Stimulated activated CD4-positive, alpha-beta T cell treated with anti-CD3 and anti-CD28 coated beads, Interleukin-4, amount 100 ng/mL, for 48 hours (primary cell): Measurements from ENCODE around the gene MRPL57.
"Not testable (repeated sequence)": the region's sequence is repeated elsewhere in the genome, so short reads cannot be mapped to it uniquely, and the experiment has no call there.

Source experiments
- DNase-seq, 2 donors: peaks; one replicate each; pipeline ENCODE4 v3.0.0-alpha.2; 2020; ENCODE audit warnings: low read depth in 2 of 2

MRPL57 gene

DNA sequence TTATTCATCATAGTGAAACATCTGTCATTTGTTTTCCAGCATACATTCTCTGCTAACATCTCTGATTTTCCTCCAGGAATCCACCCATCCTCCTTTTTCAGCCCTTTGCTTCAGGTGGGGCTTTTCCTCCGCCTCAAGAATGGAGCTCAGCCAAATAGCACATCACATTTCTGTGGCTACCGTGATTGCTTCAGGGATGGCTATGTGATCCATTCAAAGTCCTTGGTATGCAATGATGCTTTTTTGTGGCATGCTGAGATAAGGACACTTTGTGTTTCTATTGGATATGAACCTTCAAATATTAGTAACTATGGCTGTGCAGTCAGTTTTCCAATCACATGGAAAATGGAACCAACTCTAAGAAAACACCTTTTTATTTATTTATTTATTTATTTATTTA lies 18.3 kb downstream of the MRPL57 start:
- not testable (repeated sequence) for DNase-seq

DNA sequence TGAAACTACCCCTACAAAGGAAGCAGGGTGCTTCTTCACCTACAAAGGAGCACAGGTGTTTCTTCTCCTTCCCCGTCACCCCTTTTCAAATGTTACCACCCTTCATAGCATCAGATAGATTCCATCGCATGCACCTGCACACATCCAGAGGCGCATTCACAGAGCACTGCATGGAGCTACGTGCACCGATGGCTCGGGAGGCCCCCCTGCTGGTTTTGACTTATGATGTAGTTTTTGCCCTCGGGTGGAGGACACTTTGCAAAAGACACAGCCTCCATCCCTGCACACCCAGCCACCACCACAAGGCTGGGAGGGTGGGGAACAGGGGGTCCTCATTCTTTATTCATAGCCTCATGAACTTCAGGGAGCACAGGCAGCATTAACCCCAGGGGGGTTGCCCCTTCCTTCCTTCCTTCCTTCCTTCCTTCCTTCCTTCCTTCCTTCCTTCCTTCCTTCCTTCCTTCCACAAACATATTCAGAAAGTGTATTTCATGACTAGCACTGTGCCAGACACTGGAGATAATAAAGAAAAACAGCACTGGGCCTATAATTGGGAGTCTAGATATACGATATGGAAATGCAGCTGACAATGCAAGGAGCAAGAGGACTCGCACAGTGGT lies 21.3 kb downstream of the MRPL57 start:
- DNase-seq: not testable (repeated sequence)

DNA sequence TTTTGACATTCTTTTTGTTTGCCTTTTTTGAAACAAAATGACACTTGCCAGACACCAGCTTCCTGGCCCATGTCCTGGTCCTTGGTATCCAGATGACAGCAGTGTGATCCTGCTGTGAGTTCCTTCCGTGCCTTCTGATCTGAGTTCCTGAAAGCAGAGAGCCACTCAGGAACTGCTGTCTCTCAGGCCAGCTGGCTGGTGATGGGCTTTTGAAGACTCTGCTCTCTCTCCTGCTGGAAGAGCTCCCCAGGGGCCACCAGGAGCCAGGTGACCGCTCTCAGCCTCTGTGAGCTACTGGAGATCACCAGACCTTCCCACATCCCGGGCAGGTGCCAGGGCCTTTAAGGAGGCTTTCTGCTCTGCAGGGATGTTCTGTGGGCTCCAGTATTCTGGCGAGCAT lies 21.9 kb downstream of the MRPL57 start:
- not testable (repeated sequence) for DNase-seq

DNA sequence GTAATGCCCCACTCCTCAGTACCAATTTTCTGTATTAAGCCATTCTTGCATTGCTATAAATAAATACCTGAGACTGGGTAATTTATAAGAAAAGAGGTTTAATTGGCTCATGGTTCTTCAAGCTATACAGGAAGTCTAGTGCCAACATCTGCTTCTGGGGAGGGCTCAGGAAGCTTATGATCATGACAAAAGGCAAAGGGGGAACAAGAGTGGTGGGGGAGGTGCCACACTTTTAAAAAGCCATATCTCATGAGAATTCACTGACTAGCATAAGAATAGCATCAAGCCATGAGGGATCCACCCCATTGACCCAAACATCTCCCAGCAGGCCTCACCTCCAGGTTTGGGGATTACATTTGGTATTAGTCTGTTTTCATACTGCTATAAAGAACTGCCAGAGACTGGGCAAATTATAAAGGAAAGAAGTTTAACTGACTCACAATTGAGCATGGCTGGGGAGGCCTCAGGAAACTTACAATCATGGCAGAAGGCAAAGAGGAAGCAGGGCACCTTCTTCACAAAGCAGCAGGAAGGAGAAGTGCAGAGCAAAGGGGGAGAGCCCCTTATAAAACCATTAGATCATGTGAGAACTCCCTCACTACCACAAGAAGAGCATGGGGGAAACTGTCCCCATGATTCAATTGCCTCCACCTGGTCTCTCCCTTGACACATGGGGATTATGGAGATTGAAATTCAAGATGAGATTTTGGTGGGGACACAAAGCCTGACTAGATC lies 25.2 kb downstream of the MRPL57 start:
- not testable (repeated sequence) for DNase-seq

DNA sequence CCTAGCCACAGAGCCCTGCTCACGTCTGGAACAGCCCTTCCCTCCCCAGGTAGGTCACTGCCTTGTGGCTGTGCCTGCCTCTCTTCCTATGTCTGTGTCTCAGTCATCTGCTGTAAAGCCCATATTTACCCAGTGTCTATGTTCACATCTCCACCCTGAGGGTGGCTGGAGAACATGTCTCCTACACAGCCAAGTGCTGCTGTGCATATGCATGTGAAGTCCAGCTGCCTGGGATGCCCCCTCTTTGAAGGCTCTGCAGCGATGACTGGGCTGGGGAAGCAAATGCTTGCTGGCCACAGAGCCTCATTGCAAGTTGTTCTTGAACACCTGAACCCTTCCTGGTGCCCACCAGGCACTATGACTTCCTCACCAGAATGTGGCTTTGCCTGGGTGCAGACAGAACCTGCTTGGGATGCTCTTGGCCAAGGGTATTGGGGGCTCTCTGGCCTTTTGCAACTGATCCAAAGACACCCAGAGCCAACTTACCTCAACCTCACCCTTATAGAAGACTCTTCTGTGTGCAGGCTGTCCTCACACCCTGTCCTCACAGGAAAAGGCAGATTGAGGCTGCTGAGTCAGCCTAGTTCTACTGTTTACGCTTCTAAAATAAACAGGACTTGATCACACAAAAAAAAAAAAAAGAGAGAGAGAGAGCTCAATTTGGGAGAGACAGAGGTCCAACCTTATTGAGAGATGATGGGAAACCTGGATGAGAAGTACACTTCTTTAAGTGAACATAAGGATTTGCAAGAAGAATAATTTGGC lies 26.5 kb downstream of the MRPL57 start:
- DNase-seq: no peak

DNA sequence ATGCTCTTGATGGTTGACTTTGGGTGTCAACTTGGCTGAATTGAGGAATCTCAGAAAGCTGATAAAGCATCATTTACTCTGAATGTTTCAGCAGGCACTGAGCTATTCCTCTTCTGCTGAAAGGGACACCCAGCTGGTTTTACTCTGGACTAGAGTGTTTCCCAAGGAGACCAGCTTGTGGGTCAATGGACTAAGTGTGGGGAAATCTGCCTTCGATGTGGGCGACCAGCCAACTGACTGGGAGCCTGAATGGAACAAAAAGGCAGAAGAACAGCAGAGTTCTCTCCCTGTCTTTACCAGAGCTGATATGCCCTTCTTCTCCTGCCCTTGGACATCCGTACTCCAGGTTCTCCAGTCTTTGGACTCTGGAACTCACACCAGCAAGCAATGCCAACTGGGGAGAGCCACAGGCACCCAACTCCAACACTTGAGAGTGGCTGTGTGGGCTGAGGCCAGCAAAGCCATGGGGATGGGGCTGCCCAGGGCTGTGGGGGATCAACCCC lies 32.2 kb downstream of the MRPL57 start:
- no peak for DNase-seq

DNA sequence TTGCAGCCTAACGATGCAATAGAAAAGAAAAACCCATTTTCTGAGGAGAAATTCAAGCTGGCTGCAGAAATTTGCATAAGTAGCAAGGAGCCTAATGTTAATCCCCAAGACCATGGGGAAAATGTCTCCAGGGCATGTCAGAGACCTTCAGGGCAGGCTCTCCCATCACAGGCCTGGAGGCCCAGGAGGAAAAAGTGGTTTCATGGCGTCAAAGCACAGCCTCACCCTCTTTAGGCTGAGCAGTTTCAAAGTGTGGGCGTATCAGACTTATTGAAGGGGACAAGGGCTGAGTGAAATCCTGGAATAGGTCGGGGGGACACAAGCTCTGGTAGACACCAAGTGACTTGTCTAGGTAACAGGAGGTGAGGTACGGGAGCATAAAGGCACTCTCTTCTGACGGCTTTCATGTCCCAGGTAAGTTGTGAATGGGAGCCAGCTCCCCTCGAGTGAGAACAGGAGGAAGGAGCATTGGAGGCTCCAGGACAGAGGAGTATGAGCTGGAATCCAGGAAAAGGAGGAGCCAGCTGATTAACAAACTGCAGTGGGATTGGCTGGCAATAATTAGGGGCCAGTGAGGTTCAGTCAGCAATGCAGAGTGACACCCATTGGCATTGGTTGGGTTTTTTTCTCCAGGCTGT lies 35.8 kb downstream of the MRPL57 start:
- DNase-seq: no peak

DNA sequence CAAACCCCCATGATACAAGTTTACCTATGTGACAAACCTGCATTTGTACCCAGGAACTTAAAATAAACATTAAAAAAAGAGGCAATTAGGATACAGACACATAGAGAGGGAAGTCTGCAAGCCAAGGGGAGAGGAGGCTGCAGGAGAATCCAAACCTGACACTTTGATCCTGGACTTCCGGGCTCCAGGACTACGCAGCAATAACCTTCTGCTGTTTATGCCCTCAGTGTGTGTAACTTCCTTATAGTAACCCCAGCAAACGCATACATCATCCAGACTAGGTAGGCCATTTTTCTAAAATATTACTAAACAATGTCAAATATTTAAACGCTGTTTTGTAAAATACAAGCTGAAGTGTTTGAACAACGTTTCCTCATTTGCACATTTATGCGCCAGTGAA lies 39.0 kb downstream of the MRPL57 start:
- not testable (repeated sequence) for DNase-seq

DNA sequence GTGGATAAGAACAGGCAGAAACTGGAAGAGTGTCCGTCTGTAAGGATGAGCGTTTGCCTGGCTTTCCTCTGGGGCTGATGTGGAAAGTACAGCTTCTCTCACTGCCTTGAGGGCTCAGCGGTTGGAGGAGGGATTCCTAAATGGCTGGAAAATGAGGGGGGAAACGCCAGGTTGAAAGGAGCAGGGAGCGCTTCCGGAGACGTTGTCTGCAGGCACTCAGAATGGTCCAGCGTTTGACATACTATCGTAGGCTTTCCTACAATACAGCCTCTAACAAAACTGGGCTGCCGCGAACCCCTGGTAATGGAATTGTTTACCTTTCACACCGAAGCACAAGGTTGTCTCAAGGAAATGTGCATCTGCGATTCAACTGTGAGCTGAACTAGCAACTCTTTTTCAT lies 39.9 kb downstream of the MRPL57 start:
- DNase-seq: no peak

DNA sequence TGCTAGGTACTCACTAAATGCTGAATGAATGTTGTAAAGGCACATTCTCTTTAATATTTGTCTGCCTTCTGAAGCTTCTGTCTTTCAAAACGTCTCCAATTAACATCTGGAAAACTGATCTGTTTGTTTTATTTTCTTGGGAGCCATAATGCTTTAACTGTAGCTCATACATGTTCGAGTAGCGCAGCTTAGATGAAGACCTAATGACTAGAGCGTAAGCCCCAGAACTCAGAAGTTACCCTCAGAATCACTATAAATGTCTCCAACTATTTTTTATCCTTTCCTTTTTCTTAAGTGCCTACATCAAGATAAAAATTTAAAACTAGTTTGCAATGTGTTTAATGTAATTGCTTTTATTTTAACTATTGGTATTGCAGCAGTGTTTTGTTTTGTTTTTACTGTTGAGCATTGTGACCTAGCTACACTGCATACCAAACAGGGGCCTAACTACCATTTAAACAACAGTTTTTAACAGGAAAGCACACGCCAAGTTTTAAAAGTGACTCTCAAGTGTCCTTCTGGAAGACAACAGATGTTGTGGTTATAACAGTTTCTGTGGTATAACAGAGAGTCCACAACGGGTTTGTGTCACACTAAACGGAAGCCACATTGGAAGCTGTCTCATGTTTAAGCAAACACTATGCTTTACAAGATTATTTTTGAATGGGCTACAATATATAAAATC lies 42.0 kb downstream of the MRPL57 start:
- DNase-seq: no peak

DNA sequence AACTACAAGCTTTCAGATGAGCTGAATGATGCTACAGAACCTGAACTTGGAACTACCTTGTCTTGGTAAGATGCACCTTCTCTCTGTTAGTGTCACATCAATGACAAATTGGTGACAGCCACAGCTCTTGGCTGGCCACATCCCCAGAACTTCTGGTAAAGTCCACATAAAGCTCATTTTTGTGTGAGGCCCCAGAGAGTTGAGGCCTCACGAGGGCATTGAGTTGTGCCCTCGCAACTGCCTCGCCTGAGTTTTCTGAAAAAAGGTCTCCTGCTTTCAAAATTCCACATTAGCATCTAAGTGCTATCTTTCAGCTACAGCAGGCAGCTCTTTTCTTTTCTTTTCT lies 42.6 kb downstream of the MRPL57 start:
- no peak for DNase-seq

DNA sequence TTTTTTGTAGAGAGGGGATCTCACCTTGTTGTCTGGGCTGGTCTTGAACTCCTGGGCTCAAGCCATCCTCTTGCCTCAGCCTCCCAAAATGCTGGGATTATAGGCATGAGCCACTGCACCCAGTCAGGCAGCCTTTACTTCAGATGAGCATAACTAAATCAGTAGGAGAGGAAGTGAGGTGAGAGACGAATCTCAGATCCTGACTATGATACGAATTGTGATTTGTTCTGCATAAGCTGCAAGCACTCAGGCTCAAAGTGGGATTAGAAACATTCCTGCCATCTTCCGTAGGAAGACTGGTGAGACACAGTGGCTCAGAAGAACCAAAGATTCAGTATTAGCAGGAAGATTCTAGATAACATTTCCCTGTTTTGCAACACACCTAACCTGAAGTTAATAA lies 43.3 kb downstream of the MRPL57 start:
- DNase-seq: not testable (repeated sequence)

DNA sequence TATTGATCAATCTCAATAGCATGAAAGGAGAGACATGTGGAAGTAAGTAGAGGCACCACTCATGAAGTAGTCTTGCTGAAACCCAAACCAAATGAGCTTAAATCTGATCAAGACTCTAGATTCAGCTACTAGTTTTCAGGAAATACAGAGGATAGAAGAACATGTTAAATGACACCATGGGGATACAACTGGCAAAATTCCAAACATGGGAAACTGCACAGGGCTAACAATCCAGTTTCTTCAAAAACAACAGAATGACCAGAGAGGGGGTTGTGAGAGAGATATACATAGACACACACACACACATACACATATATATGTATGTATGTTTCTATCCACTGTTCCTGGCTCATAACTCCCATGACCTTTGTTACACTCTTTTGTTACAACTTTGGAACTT lies 44.8 kb downstream of the MRPL57 start:
- no peak for DNase-seq

DNA sequence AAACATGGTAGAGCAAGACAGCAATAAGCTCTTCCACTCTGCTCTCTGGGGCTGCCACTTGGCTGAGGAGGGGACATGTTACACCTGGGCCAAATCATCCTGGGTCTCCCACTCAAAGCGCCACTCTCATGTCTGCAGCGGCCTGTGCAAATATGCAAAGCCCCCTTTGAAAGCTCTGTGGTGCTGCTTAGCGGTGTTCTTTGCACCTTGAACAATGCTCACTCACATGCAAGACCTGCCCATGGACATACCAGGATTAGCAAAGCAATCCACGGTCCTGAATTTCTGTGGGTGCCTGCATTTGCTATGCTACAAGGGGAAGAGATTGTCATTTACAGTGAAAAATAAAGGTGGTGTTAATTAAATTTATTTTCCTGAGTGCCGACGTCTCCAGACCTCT lies 48.6 kb downstream of the MRPL57 start:
- no peak for DNase-seq

DNA sequence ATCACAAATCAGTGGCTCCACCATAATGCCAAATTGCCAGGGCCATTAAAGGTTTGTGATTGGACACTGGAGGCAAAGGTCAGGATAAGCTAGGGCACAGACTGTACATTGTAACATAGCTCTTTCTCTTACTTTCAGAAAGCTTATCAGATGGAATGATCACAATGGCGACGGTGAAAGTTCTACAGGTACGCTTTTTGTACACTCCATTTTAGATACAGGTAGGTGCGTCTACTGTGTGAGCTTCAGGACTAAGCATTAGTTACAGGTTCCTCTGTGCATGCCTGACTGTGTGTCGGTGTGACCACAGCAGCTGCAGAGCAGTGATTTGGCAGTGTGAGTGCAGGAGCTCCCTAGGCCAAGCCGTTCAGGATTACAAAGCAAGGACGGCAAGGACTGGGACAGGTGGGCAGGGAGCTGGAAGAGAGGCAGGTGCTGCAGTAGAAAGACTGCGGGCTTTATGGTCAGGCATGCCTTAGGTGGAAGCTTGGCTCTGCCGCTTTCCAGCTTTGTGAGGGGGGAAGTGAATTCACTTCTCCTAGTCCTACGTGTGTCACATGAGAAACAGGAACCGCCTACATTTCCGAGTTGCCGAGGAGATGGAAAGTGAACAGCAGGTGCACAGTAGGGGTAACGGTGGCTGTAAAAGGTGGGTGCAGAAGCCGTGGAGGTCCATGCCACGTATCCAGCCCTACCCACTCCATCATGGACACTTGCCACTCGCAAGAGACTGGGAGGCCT lies 49.6 kb downstream of the MRPL57 start:
- no peak for DNase-seq

DNA sequence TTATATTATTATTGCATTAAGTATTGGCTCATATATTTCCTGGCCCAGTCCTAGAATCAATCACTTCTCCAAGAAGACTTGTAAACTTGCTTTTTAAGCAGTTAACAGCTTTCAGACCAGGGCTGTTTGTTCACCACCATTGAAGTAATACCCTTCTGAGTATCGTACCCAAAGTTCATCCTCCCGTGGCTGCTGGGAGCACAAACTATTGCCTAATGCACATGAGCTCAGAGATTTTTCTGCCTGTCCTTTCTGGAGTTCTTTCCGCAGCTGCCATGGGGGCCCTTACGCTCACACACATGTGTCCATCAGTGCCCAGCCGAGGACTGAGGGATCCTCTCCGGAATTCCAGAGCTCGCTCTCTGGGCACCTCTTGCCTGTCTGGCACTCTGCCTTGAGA lies 51.5 kb downstream of the MRPL57 start:
- DNase-seq: no peak
